IMR-90 (cell line): ENCODE results near the gene PRRX1. TPM values are rescaled to one million over a fixed set of nuclear protein-coding genes. Genes with fewer than 3 reads are reported as not detected.

ENCODE experiments used
- ATAC-seq: fragments of 200-7000 bp; cut with Tn5 transposase; 2 replicates; pipeline ENCODE4 v1.9.1; 2020; ENCODE audit warnings: low read depth, mild to moderate bottlenecking, moderate library complexity
- BruUV-seq: library from RNA; stranded (reverse); fragments of 400-500 nt; replicated peaks from 2 replicates; lab custom pipeline; 2021; lab: Mats Ljungman, UMichigan
- CTCF ChIA-PET: fragments of 300-600 bp; formaldehyde crosslinking; extraction: SDS; loops from one replicate; lab custom pipeline; 2021; ENCODE audit warnings: antibody characterized with exemption; lab: Yijun Ruan, JAX
- POLR2A ChIA-PET: fragments of 300-600 bp; sonication (Branson Sonifier 250); formaldehyde crosslinking; loops from one replicate; lab custom pipeline; 2022; ENCODE audit warnings: antibody characterized with exemption; ENCODE audit not compliant: unreplicated experiment; lab: Charles Lee
- DNase-seq: peaks from one replicate; pipeline ENCODE4 v3.0.0; 2013
- H2AFZ ChIP-seq: replicated peaks from 2 replicates; pipeline ENCODE3; 2013; ENCODE audit warnings: low read length, mild to moderate bottlenecking; ENCODE audit not compliant: poor library complexity
- H2AK5ac ChIP-seq: 2 replicates; pipeline ENCODE4 v1.6.1; 2013; ENCODE audit warnings: low read depth, low read length, inconsistent platforms
- H2AK9ac ChIP-seq: replicated peaks from 2 replicates; pipeline ENCODE3; 2013; ENCODE audit warnings: mild to moderate bottlenecking, low read depth, low read length, moderate library complexity; ENCODE audit not compliant: poor library complexity
- H2BK120ac ChIP-seq: 2 replicates; pipeline ENCODE4 v1.6.1; 2013; ENCODE audit warnings: low read depth, low read length, inconsistent platforms
- H2BK15ac ChIP-seq: 3 replicates; pipeline ENCODE4 v1.6.1; 2013; ENCODE audit warnings: low read depth, low read length, inconsistent platforms
- H2BK20ac ChIP-seq: 2 replicates; pipeline ENCODE4 v1.6.1; 2013; ENCODE audit warnings: low read depth, mild to moderate bottlenecking, inconsistent platforms, low read length, moderate library complexity
- H2BK5ac ChIP-seq: 2 replicates; pipeline ENCODE4 v1.6.1; 2013; ENCODE audit warnings: mild to moderate bottlenecking, low read depth, low read length, inconsistent platforms; ENCODE audit not compliant: poor library complexity, severe bottlenecking
- H3K14ac ChIP-seq: replicated peaks from 2 replicates; pipeline ENCODE4 v1.6.1; 2013; ENCODE audit warnings: low read depth, low read length, inconsistent platforms
- H3K18ac ChIP-seq: 2 replicates; pipeline ENCODE4 v1.6.1; 2013; ENCODE audit warnings: low read depth, low read length, control low read depth
- H3K23ac ChIP-seq: 2 replicates; pipeline ENCODE4 v1.6.1; 2013; ENCODE audit warnings: low read depth, low read length, inconsistent platforms
- H3K27ac ChIP-seq: 2 replicates; pipeline ENCODE4 v1.5.1; 2013; ENCODE audit warnings: mild to moderate bottlenecking, control low read depth, low read length; ENCODE audit not compliant: insufficient read depth
- H3K27me3 ChIP-seq: 2 replicates; pipeline ENCODE4 v1.6.1; 2013; ENCODE audit warnings: low read length; ENCODE audit not compliant: control insufficient read depth, insufficient read depth
- H3K36me3 ChIP-seq: 2 replicates; pipeline ENCODE4 v1.6.1; 2013; ENCODE audit warnings: low read length, mixed read lengths; ENCODE audit not compliant: control insufficient read depth, insufficient read depth
- H3K4ac ChIP-seq: 2 replicates; pipeline ENCODE4 v1.6.1; 2013; ENCODE audit warnings: low read depth, low read length, inconsistent platforms
- H3K4me1 ChIP-seq: 2 replicates; pipeline ENCODE4 v1.6.1; 2013; ENCODE audit warnings: low read length, mixed read lengths; ENCODE audit not compliant: control insufficient read depth, insufficient read depth
- H3K4me2 ChIP-seq: 2 replicates; pipeline ENCODE4 v1.6.1; 2013; ENCODE audit warnings: low read depth, mild to moderate bottlenecking, control low read depth, low read length, moderate library complexity
- H3K4me3 ChIP-seq: 2 replicates; pipeline ENCODE4 v1.5.1; 2013; ENCODE audit warnings: low read depth, mild to moderate bottlenecking, control low read depth, low read length, moderate library complexity; ENCODE audit not compliant: insufficient read depth
- H3K56ac ChIP-seq: 2 replicates; pipeline ENCODE4 v1.6.1; 2013; ENCODE audit warnings: low read length, inconsistent platforms; ENCODE audit not compliant: insufficient read depth; ENCODE audit errors: extremely low read depth
- H3K79me1 ChIP-seq, 2 experiments: 2 replicates each; pipeline ENCODE4 v1.6.1; 2013; ENCODE audit warnings: low read length in 2 of 2, inconsistent platforms in 1 of 2, low read depth in 1 of 2
- H3K9ac ChIP-seq: 2 replicates; pipeline ENCODE4 v1.6.1; 2013; ENCODE audit warnings: low read depth, low read length, control low read depth
- H3K9me1 ChIP-seq: 2 replicates; pipeline ENCODE4 v1.6.1; 2013; ENCODE audit warnings: low read length, inconsistent platforms; ENCODE audit not compliant: insufficient read depth
- H3K9me3 ChIP-seq: 2 replicates; pipeline ENCODE4 v1.6.1; 2013; ENCODE audit warnings: low read length; ENCODE audit not compliant: control insufficient read depth, insufficient read depth
- H4K20me1 ChIP-seq: 2 replicates; pipeline ENCODE4 v1.6.1; 2013; ENCODE audit warnings: low read length, inconsistent platforms; ENCODE audit not compliant: insufficient read depth
- H4K5ac ChIP-seq: 2 replicates; pipeline ENCODE4 v1.6.1; 2013; ENCODE audit warnings: mild to moderate bottlenecking, low read depth, low read length, control low read depth
- H4K8ac ChIP-seq, 2 experiments: 2 replicates each; pipeline ENCODE4 v1.6.1; 2013; ENCODE audit warnings: low read depth in 2 of 2, low read length in 2 of 2, control low read depth in 1 of 2, inconsistent platforms in 1 of 2
- H4K91ac ChIP-seq: 2 replicates; pipeline ENCODE4 v1.6.1; 2013; ENCODE audit warnings: low read depth, low read length, inconsistent platforms; ENCODE audit not compliant: insufficient read depth
- BHLHE40 ChIP-seq: fragments of 150-350 bp; IDR thresholded peaks from 2 replicates; pipeline ENCODE4 v1.6.1; 2016; ENCODE audit warnings: mild to moderate bottlenecking, low read depth, low read length
- CEBPB ChIP-seq: IDR thresholded peaks from 2 replicates; pipeline ENCODE4 v1.6.1; 2012; ENCODE audit warnings: low read depth, low read length, improper control_type of control experiment
- CHD1 ChIP-seq: IDR thresholded peaks from 2 replicates; pipeline ENCODE4 v1.6.1; 2012; ENCODE audit warnings: low read depth, low read length, improper control_type of control experiment
- FOS ChIP-seq: fragments of 150-350 bp; IDR thresholded peaks from 2 replicates; pipeline ENCODE4 v1.6.1; 2016; ENCODE audit warnings: low read depth, low read length
- MAFK ChIP-seq: IDR thresholded peaks from 2 replicates; pipeline ENCODE4 v1.6.1; 2012; ENCODE audit warnings: low read depth, low read length, improper control_type of control experiment
- MAZ ChIP-seq: IDR thresholded peaks from 2 replicates; pipeline ENCODE4 v1.6.1; 2012; ENCODE audit warnings: low read depth, mild to moderate bottlenecking, low read length, improper control_type of control experiment, moderate library complexity, borderline replicate concordance
- MXI1 ChIP-seq: IDR thresholded peaks from 2 replicates; pipeline ENCODE4 v1.6.1; 2012; ENCODE audit warnings: low read depth, mild to moderate bottlenecking, low read length, moderate library complexity, borderline replicate concordance
- NFE2L2 ChIP-seq: fragments of 150-350 bp; IDR thresholded peaks from 2 replicates; pipeline ENCODE4 v1.6.1; 2016; ENCODE audit warnings: low read depth, mild to moderate bottlenecking, low read length
- POLR2A ChIP-seq: IDR thresholded peaks from 2 replicates; pipeline ENCODE4 v1.6.1; 2012; ENCODE audit warnings: mild to moderate bottlenecking, low read depth, low read length
- RAD21 ChIP-seq: IDR thresholded peaks from 2 replicates; pipeline ENCODE4 v1.6.1; 2012; ENCODE audit warnings: low read length, improper control_type of control experiment
- RCOR1 ChIP-seq: IDR thresholded peaks from 2 replicates; pipeline ENCODE4 v1.6.1; 2012; ENCODE audit warnings: mild to moderate bottlenecking, low read length, improper control_type of control experiment; ENCODE audit not compliant: insufficient replicate concordance
- RFX5 ChIP-seq: IDR thresholded peaks from 2 replicates; pipeline ENCODE4 v1.8.0; 2012; ENCODE audit warnings: low read depth, mild to moderate bottlenecking, low read length, moderate library complexity
- SMC3 ChIP-seq: fragments of 150-350 bp; IDR thresholded peaks from 2 replicates; pipeline ENCODE4 v1.6.1; 2016; ENCODE audit warnings: low read depth, mild to moderate bottlenecking, antibody characterized with exemption, low read length, moderate library complexity
- WGBS, 2 experiments: methylation state at CpG; one replicate each; pipeline versions ENCODE4 v1.1.5 to v1.1.7; 2013; ENCODE audit warnings: missing lambda C conversion rate in 2 of 2; ENCODE audit not compliant: insufficient read length in 1 of 2; ENCODE audit errors: extremely low coverage in 2 of 2; 5-methylcytosine and 5-hydroxymethylcytosine counted together
- dilution Hi-C: fragments of 300-500 bp; cut with HindIII; formaldehyde crosslinking; loops from one replicate; pipeline ENCODE4 v1.14.3; 2018; ENCODE audit warnings: low sequenced_read_pairs; ENCODE audit not compliant: unreplicated experiment
- in situ Hi-C: fragments of 300-500 bp; cut with MboI; formaldehyde crosslinking; loops from 3 replicates; pipeline ENCODE4 v1.14.3; 2019; ENCODE audit warnings: low sequenced_read_pairs, inconsistent platforms, mixed read lengths
- intact Hi-C: fragments of 100-400 bp; cut with micrococcal nuclease; formaldehyde crosslinking; loops from 2 replicates; pipeline ENCODE4 v1.10.0; 2022
- polyA plus RNA-seq, 3 experiments: library from polyadenylated mRNA; depleted of rRNA; stranded (reverse); fragments of >200 nt; gene quantifications; 2 replicates each; pipeline ENCODE4 v1.2.3, GENCODE V29; 2012; ENCODE audit warnings: low replicate concordance in 1 of 3
- total RNA-seq: library from RNA; depleted of rRNA; stranded (reverse); fragments of >200 nt; gene quantifications from 2 replicates; pipeline ENCODE4 v1.2.3, GENCODE V29; 2012
- TF ChIP-seq, protein P1 (sequence below): fragments of 150-350 bp; IDR thresholded peaks from 2 replicates; pipeline ENCODE4 v1.6.1; 2016; ENCODE audit warnings: low read depth, mild to moderate bottlenecking, low read length, moderate library complexity, borderline replicate concordance
- TF ChIP-seq, protein P2 (sequence below): conservative IDR thresholded peaks from 2 replicates; pipeline ENCODE4 v1.5.1; 2012; ENCODE audit warnings: mild to moderate bottlenecking, low read depth, low read length, improper control_type of control experiment
- TF ChIP-seq, protein P3 (sequence below): fragments of 150-350 bp; IDR thresholded peaks from 2 replicates; pipeline ENCODE4 v1.6.1; 2017; ENCODE audit warnings: mild to moderate bottlenecking, antibody characterized with exemption, low read length, low read depth

PRRX1 gene
- total and polyA plus RNA-seq, 2 of the 4 experiments (the other 2 are of a cell fraction), result 50.0 to 65.4 TPM

DNA sequence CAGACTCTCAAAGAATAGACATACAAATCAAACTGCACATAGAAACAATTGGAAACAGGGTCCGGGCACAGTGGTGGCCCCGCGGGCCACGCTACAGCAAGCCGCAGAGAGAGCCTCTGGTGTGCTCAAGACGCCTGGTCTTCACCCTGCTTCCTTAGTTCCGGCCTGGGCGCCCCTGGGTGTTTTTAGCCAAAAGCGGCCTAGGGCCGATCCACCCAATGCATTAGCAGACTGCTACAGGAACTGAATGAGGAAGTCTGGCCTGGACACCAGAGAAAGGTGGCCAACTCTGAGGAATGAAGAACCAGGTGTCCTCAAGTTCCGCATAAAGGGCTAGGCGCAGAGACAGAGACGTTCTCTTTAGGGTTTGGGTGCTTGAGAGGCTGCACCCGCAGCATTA is 1.7 kb downstream of the PRRX1 start:
- peak overlapping the region; percentile 68; the same call in 1 of the 2 replicates for H3K56ac ChIP-seq
- H3K23ac ChIP-seq, result peak overlapping the region; percentile 94
- peaks cover 11% of the 10 kb centered on the region; the same call in 1 of the 2 replicates for H3K36me3 ChIP-seq
- no peak overlapping the region for H2BK15ac ChIP-seq
- peak overlapping the region; percentile 86 for H3K9ac ChIP-seq
- H3K4me1 ChIP-seq, result peaks cover 14% of the 10 kb centered on the region
- ChIA-PET CTCF (no interaction called here), POLR2A (no interaction called here)
- peaks cover 15 to 54% of the 10 kb centered on the region in 2 experiments for H3K79me1 ChIP-seq
- in situ Hi-C loops, result loop anchor here (10.0 to 25.0 kb wide), 3 partner anchors 131 to 728 kb away; partner anchors contain the start of gene GORAB
- H2BK120ac ChIP-seq, result peak overlapping the region; percentile 83
- intact Hi-C loops, result loop anchor here (2.0 to 10.0 kb wide), 5 partner anchors 99 to 559 kb away; no protein-coding TSS in a partner anchor
- H3K4me2 ChIP-seq, result peak overlapping the region; percentile 93
- TF ChIP-seq, protein P1, sequence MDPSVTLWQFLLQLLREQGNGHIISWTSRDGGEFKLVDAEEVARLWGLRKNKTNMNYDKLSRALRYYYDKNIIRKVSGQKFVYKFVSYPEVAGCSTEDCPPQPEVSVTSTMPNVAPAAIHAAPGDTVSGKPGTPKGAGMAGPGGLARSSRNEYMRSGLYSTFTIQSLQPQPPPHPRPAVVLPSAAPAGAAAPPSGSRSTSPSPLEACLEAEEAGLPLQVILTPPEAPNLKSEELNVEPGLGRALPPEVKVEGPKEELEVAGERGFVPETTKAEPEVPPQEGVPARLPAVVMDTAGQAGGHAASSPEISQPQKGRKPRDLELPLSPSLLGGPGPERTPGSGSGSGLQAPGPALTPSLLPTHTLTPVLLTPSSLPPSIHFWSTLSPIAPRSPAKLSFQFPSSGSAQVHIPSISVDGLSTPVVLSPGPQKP, result no peak
- TF ChIP-seq BHLHE40 (no peak), SMC3 (no peak), MAZ (no peak), RCOR1 (no peak), RAD21 (no peak), FOS (no peak), CHD1 (no peak), RFX5 (no peak), NFE2L2 (no peak), MAFK (no peak), MXI1 (no peak), CEBPB (no peak), POLR2A (no peak)
- TF ChIP-seq, protein P2, sequence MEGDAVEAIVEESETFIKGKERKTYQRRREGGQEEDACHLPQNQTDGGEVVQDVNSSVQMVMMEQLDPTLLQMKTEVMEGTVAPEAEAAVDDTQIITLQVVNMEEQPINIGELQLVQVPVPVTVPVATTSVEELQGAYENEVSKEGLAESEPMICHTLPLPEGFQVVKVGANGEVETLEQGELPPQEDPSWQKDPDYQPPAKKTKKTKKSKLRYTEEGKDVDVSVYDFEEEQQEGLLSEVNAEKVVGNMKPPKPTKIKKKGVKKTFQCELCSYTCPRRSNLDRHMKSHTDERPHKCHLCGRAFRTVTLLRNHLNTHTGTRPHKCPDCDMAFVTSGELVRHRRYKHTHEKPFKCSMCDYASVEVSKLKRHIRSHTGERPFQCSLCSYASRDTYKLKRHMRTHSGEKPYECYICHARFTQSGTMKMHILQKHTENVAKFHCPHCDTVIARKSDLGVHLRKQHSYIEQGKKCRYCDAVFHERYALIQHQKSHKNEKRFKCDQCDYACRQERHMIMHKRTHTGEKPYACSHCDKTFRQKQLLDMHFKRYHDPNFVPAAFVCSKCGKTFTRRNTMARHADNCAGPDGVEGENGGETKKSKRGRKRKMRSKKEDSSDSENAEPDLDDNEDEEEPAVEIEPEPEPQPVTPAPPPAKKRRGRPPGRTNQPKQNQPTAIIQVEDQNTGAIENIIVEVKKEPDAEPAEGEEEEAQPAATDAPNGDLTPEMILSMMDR, result no peak
- TF ChIP-seq, protein P3, sequence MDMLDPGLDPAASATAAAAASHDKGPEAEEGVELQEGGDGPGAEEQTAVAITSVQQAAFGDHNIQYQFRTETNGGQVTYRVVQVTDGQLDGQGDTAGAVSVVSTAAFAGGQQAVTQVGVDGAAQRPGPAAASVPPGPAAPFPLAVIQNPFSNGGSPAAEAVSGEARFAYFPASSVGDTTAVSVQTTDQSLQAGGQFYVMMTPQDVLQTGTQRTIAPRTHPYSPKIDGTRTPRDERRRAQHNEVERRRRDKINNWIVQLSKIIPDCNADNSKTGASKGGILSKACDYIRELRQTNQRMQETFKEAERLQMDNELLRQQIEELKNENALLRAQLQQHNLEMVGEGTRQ, result no peak
- H4K5ac ChIP-seq, result peak overlapping the region; percentile 63
- no peak for DNase-seq
- H2AK9ac ChIP-seq, result peak overlapping the region; percentile 83
- peak overlapping the region; percentile 89 for H2BK5ac ChIP-seq
- peak overlapping the region; percentile 67 for H3K18ac ChIP-seq
- dilution Hi-C loops, result no loop called here
- no TSS peak for BruUV-seq
- no peak overlapping the region; the same call in 1 of the 2 replicates for H2BK20ac ChIP-seq
- peak overlapping the region; percentile 50; the same call in 1 of the 2 replicates for H4K91ac ChIP-seq
- H3K4me3 ChIP-seq, result peak overlapping the region; percentile 88
- H4K20me1 ChIP-seq, result no peaks in the 10 kb centered on the region
- ATAC-seq, result no peak
- H3K9me3 ChIP-seq, result no peaks in the 10 kb centered on the region; the same call in 1 of the 2 replicates
- H3K27me3 ChIP-seq, result no peaks in the 10 kb centered on the region
- peak overlapping the region; percentile 91 for H3K4ac ChIP-seq
- H2AK5ac ChIP-seq, result peak overlapping the region; percentile 59; the same call in 1 of the 2 replicates
- H4K8ac ChIP-seq, result peak overlapping the region; percentile 77 to 94; a peak in 2 of 4 replicates
- peak overlapping the region; percentile 53 for H3K27ac ChIP-seq
- H3K9me1 ChIP-seq, result no peaks in the 10 kb centered on the region
- peak overlapping the region; percentile 61 for H2AFZ ChIP-seq
- WGBS, 2 experiments, result 64% methylated on average over 7 of the region's 14 CpGs; no CpG with 5 or more reads in 1 of the 2 experiments
- peak overlapping the region; percentile 94; the same call in 1 of the 2 replicates for H3K14ac ChIP-seq
